ENCODE measurements around the gene RAPGEF6. TPM values are rescaled to one million over a fixed set of nuclear protein-coding genes. Genes with fewer than 3 reads are reported as not detected.

Gene RAPGEF6
- total RNA-seq, 1 experiment from 2014 or later = 9.7 TPM

DNA sequence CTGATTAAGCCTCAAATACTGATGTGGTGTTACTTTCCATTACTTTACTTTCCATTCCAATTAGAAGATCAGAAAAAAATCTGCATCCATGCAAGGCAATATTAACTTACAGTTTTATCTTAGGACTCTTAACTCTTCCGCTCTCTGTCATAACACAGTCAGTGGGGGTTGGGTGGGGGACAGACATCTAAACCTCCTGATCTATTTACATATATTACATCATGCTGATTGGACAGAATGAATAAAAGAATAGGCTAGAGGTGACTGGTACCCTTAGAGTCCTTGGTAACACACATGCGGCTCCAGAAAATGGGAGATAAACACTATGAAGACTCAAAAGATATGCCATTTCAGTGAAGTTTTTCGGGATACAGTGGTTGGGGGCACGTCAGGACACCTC, 27.6 kb downstream of the RAPGEF6 start:
- H3K9me3 ChIP-seq (ENCODE audit: low read length) = no peaks in the 10 kb centered on the region
- H3K4me3 ChIP-seq (ENCODE audit: low read length) = no peak overlapping the region
- H3K4me2 ChIP-seq (ENCODE audit: low read length) = no peak overlapping the region
- no peak overlapping the region for H3K9ac ChIP-seq (ENCODE audit: low read length)
- ATAC-seq = no peak
- no peaks in the 10 kb centered on the region for H4K20me1 ChIP-seq (ENCODE audit: low read length)
- CTCF ChIA-PET = no interaction called here
- no peak for DNase-seq
- no peak overlapping the region for H2AFZ ChIP-seq (ENCODE audit: low read length)
- POLR2A ChIA-PET (ENCODE audit: unreplicated experiment) = no interaction called here
- no peaks in the 10 kb centered on the region for H3K36me3 ChIP-seq (ENCODE audit: low read depth, low read length)
- H3K4me1 ChIP-seq (ENCODE audit: insufficient read depth, low read length) = peaks cover 8% of the 10 kb centered on the region; the same call in 1 of the 2 replicates
- no peaks in the 10 kb centered on the region for H3K27me3 ChIP-seq (ENCODE audit: low read length)
- H3K9me2 ChIP-seq (replicated peaks; ENCODE audit: low read length) = no peaks in the 10 kb centered on the region
- no peak overlapping the region for H3K27ac ChIP-seq (ENCODE audit: low read length)
- intact Hi-C loops (cut with micrococcal nuclease) = no loop called here
- BruUV-seq (replicated peaks) = no TSS peak
- H3K79me2 ChIP-seq (ENCODE audit: low read length) = peaks cover 76% of the 10 kb centered on the region
- TF ChIP-seq EZH2 (IDR thresholded peaks at IDR 0.05; ENCODE audit: low read length, unreplicated experiment) = no peak
- TF ChIP-seq EZH2phosphoT487 (IDR thresholded peaks at IDR 0.05; ENCODE audit: borderline replicate concordance, low read length) = no peak
- TF ChIP-seq, protein P1, sequence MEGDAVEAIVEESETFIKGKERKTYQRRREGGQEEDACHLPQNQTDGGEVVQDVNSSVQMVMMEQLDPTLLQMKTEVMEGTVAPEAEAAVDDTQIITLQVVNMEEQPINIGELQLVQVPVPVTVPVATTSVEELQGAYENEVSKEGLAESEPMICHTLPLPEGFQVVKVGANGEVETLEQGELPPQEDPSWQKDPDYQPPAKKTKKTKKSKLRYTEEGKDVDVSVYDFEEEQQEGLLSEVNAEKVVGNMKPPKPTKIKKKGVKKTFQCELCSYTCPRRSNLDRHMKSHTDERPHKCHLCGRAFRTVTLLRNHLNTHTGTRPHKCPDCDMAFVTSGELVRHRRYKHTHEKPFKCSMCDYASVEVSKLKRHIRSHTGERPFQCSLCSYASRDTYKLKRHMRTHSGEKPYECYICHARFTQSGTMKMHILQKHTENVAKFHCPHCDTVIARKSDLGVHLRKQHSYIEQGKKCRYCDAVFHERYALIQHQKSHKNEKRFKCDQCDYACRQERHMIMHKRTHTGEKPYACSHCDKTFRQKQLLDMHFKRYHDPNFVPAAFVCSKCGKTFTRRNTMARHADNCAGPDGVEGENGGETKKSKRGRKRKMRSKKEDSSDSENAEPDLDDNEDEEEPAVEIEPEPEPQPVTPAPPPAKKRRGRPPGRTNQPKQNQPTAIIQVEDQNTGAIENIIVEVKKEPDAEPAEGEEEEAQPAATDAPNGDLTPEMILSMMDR (conservative IDR thresholded peaks at IDR 0.05; ENCODE audit: low read depth, low read length) = no peak
- H3F3A ChIP-seq (ENCODE audit: low read length, unreplicated experiment) = no peaks in the 10 kb centered on the region

DNA sequence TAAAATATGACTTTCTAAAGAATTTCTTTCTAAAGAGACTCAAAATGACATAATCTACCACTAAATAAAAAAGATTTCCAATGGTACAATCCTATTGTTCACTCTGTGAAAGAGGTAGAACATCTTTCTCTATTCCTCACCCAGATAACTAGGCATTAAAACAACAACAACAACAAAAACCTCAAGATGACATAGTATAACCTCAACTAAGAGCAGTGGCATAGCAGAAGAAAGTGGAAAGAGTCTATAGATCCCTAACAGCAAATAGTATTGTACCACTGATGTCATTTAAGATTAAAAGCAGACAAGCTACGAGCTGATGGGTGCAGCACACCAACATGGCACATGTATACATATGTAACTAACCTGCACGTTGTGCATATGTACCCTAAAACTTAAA, 29.9 kb downstream of the RAPGEF6 start:
- Histone ChIP-seq H3K79me2 (ENCODE audit: low read length) (peaks cover 54% of the 10 kb centered on the region), H3K27ac (ENCODE audit: low read length) (no peak overlapping the region), H3K9me2 (replicated peaks; ENCODE audit: low read length) (no peaks in the 10 kb centered on the region), H3K36me3 (ENCODE audit: low read depth, low read length) (no peaks in the 10 kb centered on the region), H3F3A (ENCODE audit: low read length, unreplicated experiment) (no peaks in the 10 kb centered on the region), H3K4me3 (ENCODE audit: low read length) (no peak overlapping the region), H3K9me3 (ENCODE audit: low read length) (no peaks in the 10 kb centered on the region), H3K27me3 (ENCODE audit: low read length) (no peaks in the 10 kb centered on the region), H2AFZ (ENCODE audit: low read length) (no peak overlapping the region), H4K20me1 (ENCODE audit: low read length) (no peaks in the 10 kb centered on the region), H3K9ac (ENCODE audit: low read length) (no peak overlapping the region), H3K4me2 (ENCODE audit: low read length) (no peak overlapping the region), H3K4me1 (ENCODE audit: insufficient read depth, low read length) (peaks cover under 1% of the 10 kb centered on the region; the same call in 1 of the 2 replicates)
- ChIA-PET CTCF (no interaction called here), POLR2A (ENCODE audit: unreplicated experiment) (no interaction called here)
- no TSS peak for BruUV-seq (replicated peaks)
- intact Hi-C loops (cut with micrococcal nuclease) = no loop called here
- no peak for TF ChIP-seq EZH2 (IDR thresholded peaks at IDR 0.05; ENCODE audit: low read length, unreplicated experiment)
- TF ChIP-seq, protein P1 (conservative IDR thresholded peaks at IDR 0.05; ENCODE audit: low read depth, low read length) = no peak
- no peak for DNase-seq
- ATAC-seq = no peak

DNA sequence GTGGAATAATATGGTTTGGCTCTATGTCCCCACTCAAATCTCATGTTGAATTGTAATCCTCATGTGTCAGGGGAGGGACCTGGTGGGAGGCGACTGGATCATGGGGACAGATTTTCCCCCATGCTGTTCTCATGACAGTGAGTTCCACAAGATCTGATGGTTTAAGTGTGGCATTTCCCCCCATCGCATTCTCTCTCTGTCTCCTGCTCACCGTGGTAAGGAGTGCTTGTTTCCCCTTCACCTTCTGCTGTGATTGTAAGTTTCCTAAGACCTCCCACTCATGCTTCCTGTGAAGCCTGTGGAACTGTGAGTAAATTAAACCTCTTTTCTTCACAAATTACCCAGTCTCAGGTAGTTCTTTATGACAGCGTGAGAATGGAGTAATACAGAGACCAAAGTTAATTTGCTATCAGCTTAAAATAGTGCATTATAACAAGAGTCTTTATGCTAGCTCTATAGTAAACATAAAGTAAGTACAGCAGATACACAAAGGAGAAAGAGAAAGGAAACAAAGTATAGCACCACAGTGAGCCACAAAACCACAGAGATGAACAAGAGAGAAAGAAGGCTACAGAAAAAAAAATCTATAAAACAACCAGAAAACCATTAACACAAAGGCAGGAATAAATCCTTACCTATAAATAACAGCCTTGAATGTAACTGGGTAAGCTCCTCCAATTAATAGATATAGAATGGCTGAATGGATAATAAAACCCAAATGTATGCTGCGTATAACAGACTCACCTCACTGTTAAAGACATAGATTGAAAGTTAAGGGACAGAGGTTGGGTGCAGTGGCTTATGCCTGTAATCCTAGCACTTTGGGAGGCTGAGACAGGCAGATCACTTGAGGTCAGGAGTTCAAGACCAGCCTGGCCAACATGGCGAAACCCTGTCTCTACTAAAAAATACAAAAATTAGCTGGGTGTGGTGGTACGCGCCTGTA, 39.7 kb downstream of the RAPGEF6 start:
- Histone ChIP-seq H3K9me2 (replicated peaks; ENCODE audit: low read length) (no peaks in the 10 kb centered on the region), H3K4me2 (ENCODE audit: low read length) (no peak overlapping the region), H4K20me1 (ENCODE audit: low read length) (no peaks in the 10 kb centered on the region), H3K79me2 (ENCODE audit: low read length) (peaks cover 24% of the 10 kb centered on the region), H3F3A (ENCODE audit: low read length, unreplicated experiment) (no peaks in the 10 kb centered on the region), H3K4me1 (ENCODE audit: insufficient read depth, low read length) (no peaks in the 10 kb centered on the region), H3K27ac (ENCODE audit: low read length) (no peak overlapping the region), H2AFZ (ENCODE audit: low read length) (no peak overlapping the region), H3K36me3 (ENCODE audit: low read depth, low read length) (no peaks in the 10 kb centered on the region; the same call in 1 of the 2 replicates), H3K4me3 (ENCODE audit: low read length) (no peak overlapping the region), H3K9me3 (ENCODE audit: low read length) (no peaks in the 10 kb centered on the region), H3K27me3 (ENCODE audit: low read length) (no peaks in the 10 kb centered on the region), H3K9ac (ENCODE audit: low read length) (no peak overlapping the region)
- CTCF ChIA-PET = no interaction called here
- intact Hi-C loops (cut with micrococcal nuclease) = loop anchor here (10.0 kb wide), 1 partner anchor 79 kb away; no protein-coding TSS in a partner anchor
- ATAC-seq = no peak
- no peak for TF ChIP-seq EZH2 (IDR thresholded peaks at IDR 0.05; ENCODE audit: low read length, unreplicated experiment)
- no peak for TF ChIP-seq EZH2phosphoT487 (IDR thresholded peaks at IDR 0.05; ENCODE audit: borderline replicate concordance, low read length)
- TF ChIP-seq, protein P1 (conservative IDR thresholded peaks at IDR 0.05; ENCODE audit: low read depth, low read length) = no peak
- POLR2A ChIA-PET (ENCODE audit: unreplicated experiment) = no interaction called here
- DNase-seq = no peak
- BruUV-seq (replicated peaks) = no TSS peak
